Liver (tissue), 9 donors: ENCODE results near the gene MRPS24. TPM values are rescaled to one million over a fixed set of nuclear protein-coding genes. Genes with fewer than 3 reads are reported as not detected.

Experiments
- DNase-seq: peaks from one replicate; pipeline ENCODE4 v3.0.0-alpha.2; 2017; ENCODE audit warnings: low spot score
- H3K27ac ChIP-seq, 2 donors: one replicate each; pipeline ENCODE4 v1.7.0; 2013; ENCODE audit warnings: inconsistent platforms in 2 of 2, low read length in 2 of 2, control low read depth in 1 of 2, low read depth in 1 of 2, mild to moderate bottlenecking in 1 of 2
- H3K27me3 ChIP-seq, 4 donors: one replicate each; pipeline versions ENCODE4 v1.6.1 to v1.7.0; 2013; ENCODE audit warnings: low read length in 3 of 4, inconsistent platforms in 1 of 4, mild to moderate bottlenecking in 1 of 4, moderate library complexity in 1 of 4; ENCODE audit not compliant: control insufficient read depth in 4 of 4, insufficient read depth in 4 of 4
- H3K36me3 ChIP-seq, 4 donors: one replicate each; pipeline versions ENCODE4 v1.6.1 to v1.7.0; 2013; ENCODE audit warnings: low read length in 3 of 4, mild to moderate bottlenecking in 3 of 4, low read depth in 1 of 4, moderate library complexity in 1 of 4; ENCODE audit not compliant: control insufficient read depth in 4 of 4, insufficient read depth in 3 of 4
- H3K4me1 ChIP-seq, 4 donors: one replicate each; pipeline versions ENCODE4 v1.6.1 to v1.7.0; 2013; ENCODE audit warnings: low read length in 3 of 4, mild to moderate bottlenecking in 3 of 4, moderate library complexity in 1 of 4; ENCODE audit not compliant: control insufficient read depth in 4 of 4, insufficient read depth in 4 of 4
- H3K4me3 ChIP-seq, 3 donors: one replicate each; pipeline versions ENCODE4 v1.6.1 to v1.7.0; 2013; ENCODE audit warnings: low read length in 3 of 3, control low read depth in 1 of 3, low read depth in 1 of 3, mild to moderate bottlenecking in 1 of 3
- H3K9ac ChIP-seq, 2 donors: one replicate each; pipeline ENCODE4 v1.7.0; 2013; ENCODE audit warnings: low read length in 2 of 2, mild to moderate bottlenecking in 2 of 2, moderate library complexity in 2 of 2, control low read depth in 1 of 2, low read depth in 1 of 2
- H3K9me3 ChIP-seq, 4 donors: one replicate each; pipeline versions ENCODE4 v1.6.1 to v1.7.0; 2013; ENCODE audit warnings: low read length in 3 of 4; ENCODE audit not compliant: control insufficient read depth in 4 of 4
- EGR1 ChIP-seq, 2 donors: IDR thresholded peaks; 2 replicates each; pipeline ENCODE4 v1.6.1; 2016 to 2018; ENCODE audit warnings: antibody characterized with exemption in 2 of 2, low read depth in 2 of 2
- FOXA1 ChIP-seq: IDR thresholded peaks from 2 replicates; pipeline ENCODE4 v1.6.1; 2016; ENCODE audit warnings: antibody characterized with exemption
- FOXA2 ChIP-seq: IDR thresholded peaks from 2 replicates; pipeline ENCODE4 v1.6.1; 2016; ENCODE audit warnings: antibody characterized with exemption
- GABPA ChIP-seq, 2 donors: IDR thresholded peaks in 1 of 2; conservative IDR thresholded peaks in 1 of 2; 2 replicates each; pipeline ENCODE4 v1.6.1; 2016; ENCODE audit warnings: antibody characterized with exemption in 2 of 2, mild to moderate bottlenecking in 1 of 2, moderate library complexity in 1 of 2
- HNF4G ChIP-seq: IDR thresholded peaks from 2 replicates; pipeline ENCODE4 v1.6.1; 2016; ENCODE audit warnings: antibody characterized with exemption
- JUND ChIP-seq, 2 donors: IDR thresholded peaks; 2 replicates each; pipeline ENCODE4 v1.6.1; 2016; ENCODE audit warnings: antibody characterized with exemption in 2 of 2
- RAD21 ChIP-seq, 2 donors: IDR thresholded peaks; 2 replicates each; pipeline ENCODE4 v1.6.1; 2016; ENCODE audit warnings: antibody characterized with exemption in 2 of 2, mild to moderate bottlenecking in 2 of 2
- RXRA ChIP-seq, 2 donors: IDR thresholded peaks; 2 replicates each; pipeline ENCODE4 v1.6.1; 2017 to 2018; ENCODE audit warnings: antibody characterized with exemption in 2 of 2, mild to moderate bottlenecking in 1 of 2
- SP1 ChIP-seq: IDR thresholded peaks from 2 replicates; pipeline ENCODE4 v1.6.1; 2018; ENCODE audit warnings: antibody characterized with exemption, mild to moderate bottlenecking
- WGBS: extraction: QIAGEN DNeasy Blood & Tissue Kit; methylation state at CpG from one replicate; pipeline ENCODE4 v1.1.7; 2013; 5-methylcytosine and 5-hydroxymethylcytosine counted together
- polyA plus RNA-seq, 2 donors: library from polyadenylated mRNA; stranded (reverse) in 1 of 2; unstranded in 1 of 2; fragments of 200-250 nt in 1 of 2; fragments of >200 nt in 1 of 2; fragmentation: Nextera tagmentation in 1 of 2; extraction: Ambion mirVana in 1 of 2; gene quantifications; one replicate each; pipeline versions ENCODE4 v1.2.1 to v1.2.3, GENCODE V29; 2013 to 2015
- total RNA-seq, 2 donors: library from RNA; depleted of rRNA; stranded (reverse); fragments of >200 nt; gene quantifications; one replicate each; pipeline ENCODE4 v1.2.3, GENCODE V29; 2014
- TF ChIP-seq, protein P1 (sequence below): fragments of 150-350 bp; IDR thresholded peaks from 2 replicates; pipeline ENCODE4 v1.5.1; 2017; ENCODE audit warnings: improper control_type of control experiment, low read depth, low read length; ENCODE audit not compliant: missing input control
- TF ChIP-seq, protein P2 (sequence below): IDR thresholded peaks from 2 replicates; pipeline ENCODE4 v1.6.1; 2016; ENCODE audit warnings: antibody characterized with exemption, mild to moderate bottlenecking
- TF ChIP-seq, protein P3 (sequence below): IDR thresholded peaks from 2 replicates; pipeline ENCODE4 v1.6.1; 2016; ENCODE audit warnings: antibody characterized with exemption
- TF ChIP-seq, protein P4 (sequence below): IDR thresholded peaks from 2 replicates; pipeline ENCODE4 v1.6.1; 2016; ENCODE audit warnings: antibody characterized with exemption
- TF ChIP-seq, protein P5 (sequence below): IDR thresholded peaks from 2 replicates; pipeline ENCODE4 v1.6.1; 2016; ENCODE audit warnings: antibody characterized with exemption
- donor health status: healthy.
- donor health status: healthy.
- donor health status: healthy.
- donor health status: healthy.
- donor health status: healthy.

Gene MRPS24
- total and polyA plus RNA-seq, 4 donors, result 38.7 to 177 (median 82.3) TPM

DNA sequence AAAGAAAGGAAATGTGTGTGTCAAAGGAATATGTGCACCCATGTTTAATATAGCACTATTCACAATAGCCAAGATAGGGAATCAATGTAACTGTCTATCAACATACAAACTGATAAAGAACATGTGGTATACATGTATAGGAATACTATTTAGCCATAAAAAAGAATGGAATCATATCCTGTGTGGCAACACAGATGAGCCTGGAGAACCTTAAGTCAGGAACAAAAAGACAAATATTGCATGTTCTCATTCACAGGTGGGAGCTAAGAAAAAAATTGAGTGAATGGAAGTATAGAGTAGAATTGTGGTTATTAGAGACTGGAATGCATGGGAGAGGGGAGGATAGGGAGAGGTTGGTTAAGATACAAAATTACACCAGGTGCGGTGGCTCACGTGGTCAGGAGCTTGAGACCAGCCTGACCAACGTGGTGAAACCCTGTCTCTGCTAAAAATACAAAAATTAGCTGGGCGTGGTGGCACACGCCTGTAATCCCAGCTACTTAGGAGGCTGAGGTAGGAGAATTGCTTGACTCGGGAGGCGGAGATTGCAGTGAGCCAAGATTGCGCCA is 26.6 kb upstream of the MRPS24 start:
- TF ChIP-seq GABPA (IDR thresholded peaks at IDR 0.05 in 1 of 2, conservative IDR thresholded peaks at IDR 0.05 in 1 of 2) (no peak), EGR1 (IDR thresholded peaks at IDR 0.05; ENCODE audit: low read depth in 2 of 2) (no peak), RXRA (IDR thresholded peaks at IDR 0.05) (no peak), FOXA1 (no peak), FOXA2 (no peak), SP1 (no peak), RAD21 (IDR thresholded peaks at IDR 0.05) (no peak), HNF4G (no peak), JUND (IDR thresholded peaks at IDR 0.05) (no peak)
- TF ChIP-seq, protein P1, sequence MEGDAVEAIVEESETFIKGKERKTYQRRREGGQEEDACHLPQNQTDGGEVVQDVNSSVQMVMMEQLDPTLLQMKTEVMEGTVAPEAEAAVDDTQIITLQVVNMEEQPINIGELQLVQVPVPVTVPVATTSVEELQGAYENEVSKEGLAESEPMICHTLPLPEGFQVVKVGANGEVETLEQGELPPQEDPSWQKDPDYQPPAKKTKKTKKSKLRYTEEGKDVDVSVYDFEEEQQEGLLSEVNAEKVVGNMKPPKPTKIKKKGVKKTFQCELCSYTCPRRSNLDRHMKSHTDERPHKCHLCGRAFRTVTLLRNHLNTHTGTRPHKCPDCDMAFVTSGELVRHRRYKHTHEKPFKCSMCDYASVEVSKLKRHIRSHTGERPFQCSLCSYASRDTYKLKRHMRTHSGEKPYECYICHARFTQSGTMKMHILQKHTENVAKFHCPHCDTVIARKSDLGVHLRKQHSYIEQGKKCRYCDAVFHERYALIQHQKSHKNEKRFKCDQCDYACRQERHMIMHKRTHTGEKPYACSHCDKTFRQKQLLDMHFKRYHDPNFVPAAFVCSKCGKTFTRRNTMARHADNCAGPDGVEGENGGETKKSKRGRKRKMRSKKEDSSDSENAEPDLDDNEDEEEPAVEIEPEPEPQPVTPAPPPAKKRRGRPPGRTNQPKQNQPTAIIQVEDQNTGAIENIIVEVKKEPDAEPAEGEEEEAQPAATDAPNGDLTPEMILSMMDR, result no peak
- TF ChIP-seq, protein P2, sequence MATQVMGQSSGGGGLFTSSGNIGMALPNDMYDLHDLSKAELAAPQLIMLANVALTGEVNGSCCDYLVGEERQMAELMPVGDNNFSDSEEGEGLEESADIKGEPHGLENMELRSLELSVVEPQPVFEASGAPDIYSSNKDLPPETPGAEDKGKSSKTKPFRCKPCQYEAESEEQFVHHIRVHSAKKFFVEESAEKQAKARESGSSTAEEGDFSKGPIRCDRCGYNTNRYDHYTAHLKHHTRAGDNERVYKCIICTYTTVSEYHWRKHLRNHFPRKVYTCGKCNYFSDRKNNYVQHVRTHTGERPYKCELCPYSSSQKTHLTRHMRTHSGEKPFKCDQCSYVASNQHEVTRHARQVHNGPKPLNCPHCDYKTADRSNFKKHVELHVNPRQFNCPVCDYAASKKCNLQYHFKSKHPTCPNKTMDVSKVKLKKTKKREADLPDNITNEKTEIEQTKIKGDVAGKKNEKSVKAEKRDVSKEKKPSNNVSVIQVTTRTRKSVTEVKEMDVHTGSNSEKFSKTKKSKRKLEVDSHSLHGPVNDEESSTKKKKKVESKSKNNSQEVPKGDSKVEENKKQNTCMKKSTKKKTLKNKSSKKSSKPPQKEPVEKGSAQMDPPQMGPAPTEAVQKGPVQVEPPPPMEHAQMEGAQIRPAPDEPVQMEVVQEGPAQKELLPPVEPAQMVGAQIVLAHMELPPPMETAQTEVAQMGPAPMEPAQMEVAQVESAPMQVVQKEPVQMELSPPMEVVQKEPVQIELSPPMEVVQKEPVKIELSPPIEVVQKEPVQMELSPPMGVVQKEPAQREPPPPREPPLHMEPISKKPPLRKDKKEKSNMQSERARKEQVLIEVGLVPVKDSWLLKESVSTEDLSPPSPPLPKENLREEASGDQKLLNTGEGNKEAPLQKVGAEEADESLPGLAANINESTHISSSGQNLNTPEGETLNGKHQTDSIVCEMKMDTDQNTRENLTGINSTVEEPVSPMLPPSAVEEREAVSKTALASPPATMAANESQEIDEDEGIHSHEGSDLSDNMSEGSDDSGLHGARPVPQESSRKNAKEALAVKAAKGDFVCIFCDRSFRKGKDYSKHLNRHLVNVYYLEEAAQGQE, result no peak
- TF ChIP-seq, protein P3, sequence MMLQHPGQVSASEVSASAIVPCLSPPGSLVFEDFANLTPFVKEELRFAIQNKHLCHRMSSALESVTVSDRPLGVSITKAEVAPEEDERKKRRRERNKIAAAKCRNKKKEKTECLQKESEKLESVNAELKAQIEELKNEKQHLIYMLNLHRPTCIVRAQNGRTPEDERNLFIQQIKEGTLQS, result no peak
- TF ChIP-seq, protein P4, sequence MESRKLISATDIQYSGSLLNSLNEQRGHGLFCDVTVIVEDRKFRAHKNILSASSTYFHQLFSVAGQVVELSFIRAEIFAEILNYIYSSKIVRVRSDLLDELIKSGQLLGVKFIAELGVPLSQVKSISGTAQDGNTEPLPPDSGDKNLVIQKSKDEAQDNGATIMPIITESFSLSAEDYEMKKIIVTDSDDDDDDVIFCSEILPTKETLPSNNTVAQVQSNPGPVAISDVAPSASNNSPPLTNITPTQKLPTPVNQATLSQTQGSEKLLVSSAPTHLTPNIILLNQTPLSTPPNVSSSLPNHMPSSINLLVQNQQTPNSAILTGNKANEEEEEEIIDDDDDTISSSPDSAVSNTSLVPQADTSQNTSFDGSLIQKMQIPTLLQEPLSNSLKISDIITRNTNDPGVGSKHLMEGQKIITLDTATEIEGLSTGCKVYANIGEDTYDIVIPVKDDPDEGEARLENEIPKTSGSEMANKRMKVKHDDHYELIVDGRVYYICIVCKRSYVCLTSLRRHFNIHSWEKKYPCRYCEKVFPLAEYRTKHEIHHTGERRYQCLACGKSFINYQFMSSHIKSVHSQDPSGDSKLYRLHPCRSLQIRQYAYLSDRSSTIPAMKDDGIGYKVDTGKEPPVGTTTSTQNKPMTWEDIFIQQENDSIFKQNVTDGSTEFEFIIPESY, result no peak
- TF ChIP-seq, protein P5, sequence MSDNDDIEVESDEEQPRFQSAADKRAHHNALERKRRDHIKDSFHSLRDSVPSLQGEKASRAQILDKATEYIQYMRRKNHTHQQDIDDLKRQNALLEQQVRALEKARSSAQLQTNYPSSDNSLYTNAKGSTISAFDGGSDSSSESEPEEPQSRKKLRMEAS, result no peak

More for the DNA sequence above, 26.6 kb upstream of the MRPS24 start:
- Histone ChIP-seq H3K4me3 (no peak overlapping the region), H3K4me1 (no peaks in the 10 kb centered on the region), H3K27me3 (no peaks in the 10 kb centered on the region), H3K27ac (no peak overlapping the region), H3K36me3 (no peaks in the 10 kb centered on the region), H3K9ac (no peak overlapping the region), H3K9me3 (no peaks in the 10 kb centered on the region)
- no peak for DNase-seq
- 94% methylated on average over 8 of the region's 8 CpGs for WGBS
